GM23338 (cell line): Measurements from ENCODE around the gene GNG12. TPM values are rescaled to one million over a fixed set of nuclear protein-coding genes. Genes with fewer than 3 reads are reported as not detected.

Source experiments
- ATAC-seq: fragments of 200-7000 bp; cut with Tn5 transposase; 3 replicates; pipeline ENCODE4 v1.9.1; 2020
- DNase-seq: peaks from one replicate; pipeline ENCODE4 v3.0.0-alpha.2; 2015; ENCODE audit warnings: low spot score
- H2AFZ ChIP-seq: fragments of 200-600 bp; sonication (generic); 2 replicates; pipeline ENCODE4 v1.8.0; 2016; ENCODE audit warnings: antibody characterized with exemption, mild to moderate bottlenecking, moderate library complexity
- H3F3A ChIP-seq: fragments of 200-600 bp; sonication (generic); replicated peaks from 2 replicates; pipeline ENCODE4 v1.8.0; 2017; ENCODE audit warnings: antibody characterized with exemption, mixed run types, low read depth
- H3K27ac ChIP-seq: fragments of 200-600 bp; sonication (generic); 2 replicates; pipeline ENCODE4 v1.6.1; 2016; ENCODE audit warnings: low read depth
- H3K27me3 ChIP-seq: fragments of 200-600 bp; sonication (generic); 2 replicates; pipeline ENCODE4 v1.8.0; 2016; ENCODE audit warnings: mild to moderate bottlenecking, mixed run types, moderate library complexity; ENCODE audit not compliant: insufficient read depth
- H3K36me3 ChIP-seq: fragments of 200-600 bp; sonication (generic); 2 replicates; pipeline ENCODE4 v1.8.0; 2016; ENCODE audit warnings: mild to moderate bottlenecking; ENCODE audit not compliant: insufficient read depth
- H3K4me1 ChIP-seq: fragments of 200-600 bp; sonication (generic); 2 replicates; pipeline ENCODE4 v1.8.0; 2016; ENCODE audit warnings: mild to moderate bottlenecking, moderate library complexity; ENCODE audit not compliant: insufficient read depth
- H3K4me2 ChIP-seq: fragments of 200-600 bp; sonication (generic); 2 replicates; pipeline ENCODE4 v1.7.1; 2017; ENCODE audit warnings: mixed run types
- H3K4me3 ChIP-seq: fragments of 200-600 bp; sonication (generic); 2 replicates; pipeline ENCODE4 v1.6.1; 2016; ENCODE audit warnings: mixed run types
- H3K79me2 ChIP-seq: fragments of 200-600 bp; sonication (generic); replicated peaks from 2 replicates; pipeline ENCODE4 v1.8.0; 2017; ENCODE audit warnings: mild to moderate bottlenecking; ENCODE audit not compliant: insufficient read depth
- H3K9me2 ChIP-seq: fragments of 200-600 bp; sonication (generic); 2 replicates; pipeline ENCODE4 v1.8.0; 2017; ENCODE audit not compliant: insufficient read depth
- H4K20me1 ChIP-seq: fragments of 200-600 bp; sonication (generic); replicated peaks from 2 replicates; pipeline ENCODE4 v1.8.0; 2017; ENCODE audit warnings: mild to moderate bottlenecking; ENCODE audit not compliant: insufficient read depth
- H3K27ac Mint-ChIP-seq: 2 replicates; pipeline ENCODE4 v1.8.0; 2020; ENCODE audit warnings: inconsistent platforms, mild to moderate bottlenecking, moderate library complexity, mixed read lengths
- H3K27me3 Mint-ChIP-seq: 3 replicates; pipeline ENCODE4 v1.8.0; 2022; ENCODE audit warnings: low read depth, mild to moderate bottlenecking, moderate library complexity, mixed read lengths, inconsistent platforms; ENCODE audit not compliant: insufficient read depth, poor library complexity
- H3K36me3 Mint-ChIP-seq: 3 replicates; pipeline ENCODE4 v1.8.0; 2021; ENCODE audit warnings: low read depth, mild to moderate bottlenecking, inconsistent platforms, moderate library complexity, mixed read lengths
- H3K4me1 Mint-ChIP-seq: 3 replicates; pipeline ENCODE4 v1.8.0; 2020; ENCODE audit warnings: mild to moderate bottlenecking, inconsistent platforms, mixed read lengths
- H3K4me3 Mint-ChIP-seq: 3 replicates; pipeline ENCODE4 v1.8.0; 2021; ENCODE audit warnings: moderate library complexity, mild to moderate bottlenecking, inconsistent platforms, mixed read lengths
- H3K9me3 Mint-ChIP-seq: 3 replicates; pipeline ENCODE4 v1.8.0; 2020; ENCODE audit warnings: moderate library complexity, mild to moderate bottlenecking, inconsistent platforms, mixed read lengths
- CREB1 ChIP-seq: fragments of 250-450 bp; sonication (Bioruptor Pico); IDR thresholded peaks from 2 replicates; pipeline ENCODE4 v1.5.0; 2020; ENCODE audit warnings: low read depth, mild to moderate bottlenecking, moderate library complexity
- ETS1 ChIP-seq: IDR thresholded peaks from 2 replicates; pipeline ENCODE4 v1.6.1; 2016; ENCODE audit warnings: antibody characterized with exemption
- JUNB ChIP-seq: IDR thresholded peaks from one replicate; pipeline ENCODE4 v1.6.1; 2016; ENCODE audit warnings: antibody characterized with exemption; ENCODE audit not compliant: unreplicated experiment
- NANOG ChIP-seq: IDR thresholded peaks from 2 replicates; pipeline ENCODE4 v1.6.1; 2016; ENCODE audit warnings: antibody characterized with exemption, borderline replicate concordance
- STAT1 ChIP-seq: IDR thresholded peaks from one replicate; pipeline ENCODE4 v1.6.1; 2016; ENCODE audit warnings: antibody characterized with exemption; ENCODE audit not compliant: unreplicated experiment
- ZNF462 ChIP-seq: fragments of 250-450 bp; sonication (Bioruptor Pico); IDR thresholded peaks from 2 replicates; pipeline ENCODE4 v1.5.0; 2020; ENCODE audit warnings: mild to moderate bottlenecking, moderate library complexity
- polyA plus RNA-seq: library from polyadenylated mRNA; unstranded; fragments of >200 nt; fragmentation: Nextera tagmentation; extraction: Ambion mirVana; gene quantifications from 2 replicates; pipeline ENCODE4 v1.2.1, GENCODE V29; 2016
- total RNA-seq: library from RNA; depleted of rRNA; stranded (reverse); fragments of >200 nt; shearing (Covaris generic); gene quantifications from 2 replicates; pipeline ENCODE4 v1.2.3, GENCODE V29; 2014

The GNG12 gene
- total and polyA plus RNA-seq, 2 experiments from 2014 or later: 13.4 to 33.0 TPM

- no peak for TF ChIP-seq ETS1
- TF ChIP-seq JUNB: no peak
- no peak for TF ChIP-seq CREB1 (CRISPR knock-in tag)
These were observed 85.4 kb downstream of the GNG12 start (continued) for GRCh38 chr1:67747671-67748546.

- Histone ChIP-seq H3K27me3 (peaks cover 13% of the 10 kb centered on the region; the same call in 1 of the 2 replicates), H3K4me3 (peak overlapping the region; percentile 15), H2AFZ (no peak overlapping the region), H3F3A (no peaks in the 10 kb centered on the region), H3K4me1 (peaks cover 61% of the 10 kb centered on the region), H3K9me2 (no peaks in the 10 kb centered on the region), H4K20me1 (no peaks in the 10 kb centered on the region), H3K4me2 (peak overlapping the region; percentile 48), H3K27ac (peak overlapping the region; percentile 3; the same call in 1 of the 2 replicates), H3K79me2 (no peaks in the 10 kb centered on the region), H3K36me3 (no peaks in the 10 kb centered on the region)
- H3K27ac Mint-ChIP-seq: 0 out of 2 replicates have a peak overlapping the region, but pooled peaks have one; percentile 38
- H3K4me1 Mint-ChIP-seq: peaks cover 85% of the 10 kb centered on the region
- TF ChIP-seq ZNF462 (CRISPR knock-in tag) (peak; percentile 84), STAT1 (no peak), NANOG (peak; percentile 49; the same call in 1 of the 2 replicates), CREB1 (CRISPR knock-in tag) (no peak; the same call in 1 of the 2 replicates)
- peaks cover 9% of the 10 kb centered on the region for H3K27me3 Mint-ChIP-seq
- DNase-seq (peak; percentile 62), ATAC-seq (peak; percentile 53)
- no peaks in the 10 kb centered on the region for H3K36me3 Mint-ChIP-seq
- H3K9me3 Mint-ChIP-seq: no peaks in the 10 kb centered on the region
- peak overlapping the region; percentile 48 for H3K4me3 Mint-ChIP-seq
These were observed 87.2 kb downstream of the GNG12 start for GRCh38 chr1:67745875-67746698.
